Vagina (tissue), 2 donors: ENCODE results near the gene ATG4B.

Source experiments
- CTCF ChIP-seq, 3 experiments: fragments of 450-650 bp in 2 of 3; fragments of 200-600 bp in 1 of 3; sonication (generic) in 1 of 3; IDR thresholded peaks; one replicate each; pipeline ENCODE4 v1.5.1; 2017 to 2019; ENCODE audit warnings: antibody characterized with exemption in 3 of 3, mild to moderate bottlenecking in 2 of 3, moderate library complexity in 2 of 3
- POLR2A ChIP-seq, 2 donors: fragments of 450-650 bp; IDR thresholded peaks; one replicate each; pipeline ENCODE4 v1.6.1; 2017; ENCODE audit warnings: antibody characterized with exemption in 2 of 2, mild to moderate bottlenecking in 2 of 2, moderate library complexity in 2 of 2

GRCh38 chr2:241658296-241658695 is 20.8 kb downstream of the ATG4B start:
- TF ChIP-seq CTCF (IDR thresholded peaks at IDR 0.05) (no peak), POLR2A (IDR thresholded peaks at IDR 0.05) (no peak)
